ENCODE data around the gene R3HDML. TPM values are rescaled to one million over a fixed set of nuclear protein-coding genes. Genes with fewer than 3 reads are reported as not detected.
A peak's percentile ranks its signal among the peaks of the same experiment; 100 is the strongest.

Gene R3HDML
- total and polyA plus RNA-seq, 2 of the 13 experiments (the other 11 are each of a cell fraction or from before 2014, with no cell fraction given) = not detected

DNA sequence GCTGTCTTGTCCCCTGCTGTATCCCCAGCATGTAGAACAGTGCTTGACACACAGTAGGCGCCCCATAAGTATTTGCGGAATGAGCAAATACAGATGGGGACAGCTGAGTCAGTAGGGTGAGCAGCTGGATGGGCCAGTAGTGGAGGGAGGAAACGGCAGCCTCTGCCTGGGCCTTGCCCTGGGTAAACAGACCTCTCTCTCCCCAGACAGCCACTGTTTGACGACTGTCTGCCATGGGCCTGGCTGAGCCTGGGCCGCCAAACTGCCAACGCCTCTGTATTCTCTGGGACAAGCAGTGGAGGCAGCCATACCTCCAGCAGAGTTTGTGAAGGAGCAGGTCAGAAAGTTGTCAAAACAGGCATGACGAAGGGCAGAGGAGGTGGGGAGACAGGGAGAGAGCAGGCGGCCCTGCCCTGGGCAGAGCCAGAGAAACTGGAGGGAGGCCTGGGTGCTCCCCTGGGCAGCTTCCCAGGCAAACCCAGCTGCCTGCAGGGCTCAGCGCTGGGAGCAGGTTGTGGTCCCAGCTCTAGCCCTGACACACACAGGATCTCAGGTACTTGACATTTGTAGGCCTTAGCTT is 33.9 kb downstream of the R3HDML start (continued):
- TF ChIP-seq MAZ (IDR thresholded peaks at IDR 0.05; ENCODE audit: borderline replicate concordance, low read depth, low read length) = no peak
- TF ChIP-seq MAZ (CRISPR knock-in tag; IDR thresholded peaks at IDR 0.05; ENCODE audit: low read depth) = 0 out of 2 replicates have a peak, but pooled peaks have one; percentile 57
- TF ChIP-seq ZNF550 (CRISPR knock-in tag; IDR thresholded peaks at IDR 0.05; ENCODE audit: borderline replicate concordance) = no peak
- no peak for TF ChIP-seq PLRG1 (conservative IDR thresholded peaks at IDR 0.05)
- peak; percentile 73 for TF ChIP-seq ZNF143 (CRISPR knock-in tag; IDR thresholded peaks at IDR 0.05)
- no peak for TF ChIP-seq PAX8 (CRISPR knock-in tag; IDR thresholded peaks at IDR 0.05; ENCODE audit: borderline replicate concordance)
- TF ChIP-seq SUZ12 (IDR thresholded peaks at IDR 0.05; ENCODE audit: low read depth, low read length) = no peak
- peak; percentile 57 for TF ChIP-seq ELF1 (CRISPR knock-in tag; IDR thresholded peaks at IDR 0.05)
- peak; percentile 37; the same call in 1 of the 2 replicates for TF ChIP-seq NR2F2 (IDR thresholded peaks at IDR 0.05; ENCODE audit: borderline replicate concordance, low read depth)
- no peak for TF ChIP-seq BATF2 (CRISPR knock-in tag; IDR thresholded peaks at IDR 0.05)
- TF ChIP-seq ZFP36L2 (CRISPR knock-in tag; IDR thresholded peaks at IDR 0.05) = no peak
- peak; percentile 76 for TF ChIP-seq ZNF205 (CRISPR knock-in tag; IDR thresholded peaks at IDR 0.05)
- peak; percentile 63; the same call in 1 of the 2 replicates for TF ChIP-seq ZNF556 (CRISPR knock-in tag; IDR thresholded peaks at IDR 0.05; ENCODE audit: borderline replicate concordance)
- 0 out of 2 replicates have a peak, but pooled peaks have one; percentile 18 for TF ChIP-seq TSC22D2 (CRISPR knock-in tag; IDR thresholded peaks at IDR 0.05; ENCODE audit: borderline replicate concordance)
- TF ChIP-seq TGIF2 (CRISPR knock-in tag; IDR thresholded peaks at IDR 0.05) = no peak; the same call in 1 of the 2 replicates
- TF ChIP-seq CREM (IDR thresholded peaks at IDR 0.05) = peak; percentile 66
- TF ChIP-seq CREM (CRISPR knock-in tag; IDR thresholded peaks at IDR 0.05) = no peak
- TF ChIP-seq ZFYVE20 (CRISPR knock-in tag; IDR thresholded peaks at IDR 0.05; ENCODE audit: borderline replicate concordance, low read depth) = no peak
- TF ChIP-seq, protein P1, sequence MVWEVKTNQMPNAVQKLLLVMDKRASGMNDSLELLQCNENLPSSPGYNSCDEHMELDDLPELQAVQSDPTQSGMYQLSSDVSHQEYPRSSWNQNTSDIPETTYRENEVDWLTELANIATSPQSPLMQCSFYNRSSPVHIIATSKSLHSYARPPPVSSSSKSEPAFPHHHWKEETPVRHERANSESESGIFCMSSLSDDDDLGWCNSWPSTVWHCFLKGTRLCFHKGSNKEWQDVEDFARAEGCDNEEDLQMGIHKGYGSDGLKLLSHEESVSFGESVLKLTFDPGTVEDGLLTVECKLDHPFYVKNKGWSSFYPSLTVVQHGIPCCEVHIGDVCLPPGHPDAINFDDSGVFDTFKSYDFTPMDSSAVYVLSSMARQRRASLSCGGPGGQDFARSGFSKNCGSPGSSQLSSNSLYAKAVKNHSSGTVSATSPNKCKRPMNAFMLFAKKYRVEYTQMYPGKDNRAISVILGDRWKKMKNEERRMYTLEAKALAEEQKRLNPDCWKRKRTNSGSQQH (CRISPR knock-in tag; IDR thresholded peaks at IDR 0.05; ENCODE audit: low read depth) = no peak
- peak; percentile 63; the same call in 1 of the 2 replicates for TF ChIP-seq ZNF567 (CRISPR knock-in tag; IDR thresholded peaks at IDR 0.05; ENCODE audit: borderline replicate concordance)
- TF ChIP-seq FUBP1 (CRISPR knock-in tag; IDR thresholded peaks at IDR 0.05; ENCODE audit: borderline replicate concordance) = no peak
- TF ChIP-seq ARID2 (CRISPR knock-in tag; IDR thresholded peaks at IDR 0.05; ENCODE audit: borderline replicate concordance) = peak; percentile 78; the same call in 1 of the 2 replicates
- peak; percentile 95; the same call in 1 of the 2 replicates for TF ChIP-seq ZNF124 (CRISPR knock-in tag; IDR thresholded peaks at IDR 0.05)
- TF ChIP-seq, protein P2, sequence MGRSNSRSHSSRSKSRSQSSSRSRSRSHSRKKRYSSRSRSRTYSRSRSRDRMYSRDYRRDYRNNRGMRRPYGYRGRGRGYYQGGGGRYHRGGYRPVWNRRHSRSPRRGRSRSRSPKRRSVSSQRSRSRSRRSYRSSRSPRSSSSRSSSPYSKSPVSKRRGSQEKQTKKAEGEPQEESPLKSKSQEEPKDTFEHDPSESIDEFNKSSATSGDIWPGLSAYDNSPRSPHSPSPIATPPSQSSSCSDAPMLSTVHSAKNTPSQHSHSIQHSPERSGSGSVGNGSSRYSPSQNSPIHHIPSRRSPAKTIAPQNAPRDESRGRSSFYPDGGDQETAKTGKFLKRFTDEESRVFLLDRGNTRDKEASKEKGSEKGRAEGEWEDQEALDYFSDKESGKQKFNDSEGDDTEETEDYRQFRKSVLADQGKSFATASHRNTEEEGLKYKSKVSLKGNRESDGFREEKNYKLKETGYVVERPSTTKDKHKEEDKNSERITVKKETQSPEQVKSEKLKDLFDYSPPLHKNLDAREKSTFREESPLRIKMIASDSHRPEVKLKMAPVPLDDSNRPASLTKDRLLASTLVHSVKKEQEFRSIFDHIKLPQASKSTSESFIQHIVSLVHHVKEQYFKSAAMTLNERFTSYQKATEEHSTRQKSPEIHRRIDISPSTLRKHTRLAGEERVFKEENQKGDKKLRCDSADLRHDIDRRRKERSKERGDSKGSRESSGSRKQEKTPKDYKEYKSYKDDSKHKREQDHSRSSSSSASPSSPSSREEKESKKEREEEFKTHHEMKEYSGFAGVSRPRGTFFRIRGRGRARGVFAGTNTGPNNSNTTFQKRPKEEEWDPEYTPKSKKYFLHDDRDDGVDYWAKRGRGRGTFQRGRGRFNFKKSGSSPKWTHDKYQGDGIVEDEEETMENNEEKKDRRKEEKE (IDR thresholded peaks at IDR 0.05) = no peak
- 0 out of 2 replicates have a peak, but pooled peaks have one; percentile 16 for TF ChIP-seq HCFC1 (IDR thresholded peaks at IDR 0.05; ENCODE audit: low read depth, low read length)
- TF ChIP-seq NFIC (IDR thresholded peaks at IDR 0.05; ENCODE audit: low read length) = no peak

Measured in HepG2 (cell line).